Retinal pigment epithelial cell (primary cell): ENCODE data around the gene JAML.
"Not testable (repeated sequence)": the region's sequence is repeated elsewhere in the genome, so short reads cannot be mapped to it uniquely, and the experiment has no call there.

Experiments
- DNase-seq: peaks from one replicate; pipeline ENCODE4 v3.0.0-alpha.2; 2010; ENCODE audit warnings: low read depth
- H3K4me3 ChIP-seq: 2 replicates; pipeline ENCODE4 v1.5.1; 2011; ENCODE audit warnings: mild to moderate bottlenecking, low read length, control low read depth, moderate library complexity
- TF ChIP-seq, protein P1 (sequence below): conservative IDR thresholded peaks from 2 replicates; pipeline ENCODE4 v1.5.1; 2011; ENCODE audit warnings: low read depth, low read length, control low read depth, inconsistent platforms

The JAML gene

DNA sequence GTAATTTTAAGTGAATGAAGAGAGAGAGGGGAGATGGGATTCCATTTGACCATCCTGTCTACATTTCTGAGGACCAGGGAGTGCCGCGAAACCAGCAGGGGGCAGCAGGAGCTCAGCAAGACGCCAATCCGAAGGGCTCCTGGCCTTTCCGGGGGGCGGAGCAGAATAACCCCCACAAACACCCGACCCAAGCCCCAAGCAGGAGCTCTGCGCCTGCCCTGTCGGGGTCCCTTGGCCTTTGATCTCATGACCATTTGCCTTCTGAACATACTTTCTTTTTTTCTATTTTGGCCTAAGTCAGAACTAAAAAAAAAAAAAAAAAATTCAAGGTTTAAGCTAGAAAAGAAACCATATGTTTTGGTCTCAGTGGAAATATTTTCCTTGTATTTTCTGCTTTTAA, 26.4 kb downstream of the JAML start:
- TF ChIP-seq, protein P1, sequence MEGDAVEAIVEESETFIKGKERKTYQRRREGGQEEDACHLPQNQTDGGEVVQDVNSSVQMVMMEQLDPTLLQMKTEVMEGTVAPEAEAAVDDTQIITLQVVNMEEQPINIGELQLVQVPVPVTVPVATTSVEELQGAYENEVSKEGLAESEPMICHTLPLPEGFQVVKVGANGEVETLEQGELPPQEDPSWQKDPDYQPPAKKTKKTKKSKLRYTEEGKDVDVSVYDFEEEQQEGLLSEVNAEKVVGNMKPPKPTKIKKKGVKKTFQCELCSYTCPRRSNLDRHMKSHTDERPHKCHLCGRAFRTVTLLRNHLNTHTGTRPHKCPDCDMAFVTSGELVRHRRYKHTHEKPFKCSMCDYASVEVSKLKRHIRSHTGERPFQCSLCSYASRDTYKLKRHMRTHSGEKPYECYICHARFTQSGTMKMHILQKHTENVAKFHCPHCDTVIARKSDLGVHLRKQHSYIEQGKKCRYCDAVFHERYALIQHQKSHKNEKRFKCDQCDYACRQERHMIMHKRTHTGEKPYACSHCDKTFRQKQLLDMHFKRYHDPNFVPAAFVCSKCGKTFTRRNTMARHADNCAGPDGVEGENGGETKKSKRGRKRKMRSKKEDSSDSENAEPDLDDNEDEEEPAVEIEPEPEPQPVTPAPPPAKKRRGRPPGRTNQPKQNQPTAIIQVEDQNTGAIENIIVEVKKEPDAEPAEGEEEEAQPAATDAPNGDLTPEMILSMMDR = peak; percentile 96
- no peak for DNase-seq
- H3K4me3 ChIP-seq = peak overlapping the region; percentile 5

DNA sequence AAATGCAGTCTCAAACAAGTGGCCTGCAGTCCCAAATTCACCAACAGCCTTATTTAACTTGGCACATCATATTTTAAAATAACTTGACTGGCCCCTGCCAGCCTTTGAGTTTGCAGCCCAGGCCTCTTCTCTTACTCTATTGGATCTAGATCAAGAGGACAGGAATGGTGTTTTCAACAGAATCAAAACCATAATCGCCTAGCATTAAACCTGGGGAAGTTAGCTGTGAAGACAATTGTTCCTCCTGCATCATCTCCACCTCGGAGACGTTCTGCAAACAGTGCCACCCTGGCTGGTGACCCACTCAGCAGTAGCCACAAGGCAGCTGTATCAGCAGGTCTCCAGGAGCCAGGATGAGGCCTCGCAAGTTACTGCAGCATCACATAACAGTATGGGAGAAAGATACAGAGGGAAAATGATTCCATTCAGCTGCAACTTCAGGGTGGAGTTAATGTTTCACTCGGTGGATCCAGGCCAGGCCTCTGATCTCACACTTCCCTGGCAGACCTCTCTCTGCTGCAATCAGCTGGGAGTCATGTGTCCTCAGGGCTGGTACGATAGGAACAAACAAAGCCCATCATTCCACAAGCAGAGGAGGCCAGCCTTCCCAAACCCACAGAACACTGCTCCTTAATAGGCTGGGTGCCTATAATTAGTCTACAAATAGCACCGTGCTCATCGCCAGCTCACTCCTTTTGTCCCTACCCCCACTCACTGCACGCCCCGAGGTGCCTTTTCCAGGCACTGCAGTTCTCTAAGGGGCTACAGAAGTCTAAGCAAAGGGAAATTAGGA, 29.8 kb downstream of the JAML start:
- peak; percentile 82 for DNase-seq
- TF ChIP-seq, protein P1 = no peak
- no peak overlapping the region for H3K4me3 ChIP-seq

DNA sequence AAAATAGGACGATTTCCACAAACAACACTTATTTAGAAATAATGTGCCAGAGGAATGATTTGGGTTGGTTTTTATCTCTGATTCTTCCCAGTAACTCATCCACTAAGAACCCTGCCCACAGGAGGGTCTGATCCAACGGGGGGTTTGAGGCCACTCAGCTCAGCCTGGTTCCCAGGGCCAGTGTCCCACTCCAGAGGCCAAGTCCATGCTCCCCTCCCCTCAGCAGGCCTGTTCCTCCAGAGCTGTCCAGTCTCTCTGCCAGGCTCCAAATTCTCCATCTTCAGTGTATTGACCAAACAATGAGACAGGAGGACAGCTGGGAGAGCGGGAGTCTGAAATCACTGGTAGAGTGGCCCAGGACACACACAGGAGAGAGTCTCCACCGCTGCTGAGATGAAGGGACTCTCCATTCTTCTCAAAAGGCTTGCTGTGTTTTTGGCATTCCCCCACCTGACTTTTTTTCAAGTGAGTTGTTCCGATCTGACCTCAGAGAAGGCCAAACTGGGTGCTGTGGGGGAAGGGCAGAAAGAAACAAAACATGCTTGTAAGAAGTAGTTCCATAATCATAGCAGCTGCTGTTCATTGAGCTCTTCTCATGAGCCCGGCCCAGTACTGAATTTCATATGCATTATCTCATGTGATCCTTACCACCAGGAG, 30.8 kb downstream of the JAML start:
- no peak overlapping the region for H3K4me3 ChIP-seq
- TF ChIP-seq, protein P1 = no peak
- no peak for DNase-seq

DNA sequence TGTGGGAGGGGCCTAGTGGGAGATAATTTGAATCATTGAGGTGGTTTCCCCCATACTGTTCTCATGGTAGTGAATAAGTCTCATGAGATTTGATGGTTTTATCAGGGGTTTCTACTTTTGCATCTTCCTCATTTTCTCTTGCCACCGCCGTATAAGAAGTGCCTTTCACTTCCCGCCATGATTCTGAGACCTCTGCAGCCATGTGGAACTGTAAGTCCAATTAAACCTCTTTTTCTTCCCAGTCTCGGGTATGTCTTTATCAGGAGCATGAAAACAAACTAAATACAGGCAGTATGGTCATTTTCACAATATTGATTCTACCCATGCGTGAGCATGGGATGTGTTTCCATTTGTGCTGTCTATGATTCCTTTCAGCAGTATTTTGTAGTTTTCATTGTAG, 32.0 kb downstream of the JAML start:
- not testable (repeated sequence) for H3K4me3 ChIP-seq

DNA sequence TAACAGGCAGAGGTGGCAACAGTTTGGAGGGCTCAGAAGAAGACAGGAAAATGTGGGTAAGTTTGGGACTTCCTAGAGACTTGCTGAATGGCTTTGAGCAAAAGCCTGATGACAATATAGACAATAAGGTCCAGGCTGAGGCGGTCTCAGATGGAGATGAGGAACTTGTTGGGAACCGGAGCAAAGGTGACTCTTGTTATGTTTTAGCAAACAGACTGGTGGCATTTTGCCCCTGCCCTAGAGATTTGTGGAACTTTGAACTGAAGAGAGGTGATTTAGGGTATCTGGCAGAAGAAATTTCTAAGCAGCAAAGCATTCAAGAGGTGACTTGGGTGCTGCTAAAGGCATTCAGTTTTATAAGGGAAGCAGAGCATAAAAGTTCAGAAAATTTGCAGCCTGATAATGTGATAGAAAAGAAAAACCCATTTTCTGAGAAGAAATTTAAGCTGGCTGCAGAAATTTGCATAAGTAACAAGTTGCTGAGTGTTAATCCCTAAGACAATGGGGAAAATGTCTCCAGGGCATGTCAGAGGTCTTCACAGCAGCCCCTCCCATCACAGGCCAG, 33.8 kb downstream of the JAML start:
- not testable (repeated sequence) for H3K4me3 ChIP-seq, DNase-seq

More for the DNA sequence above, 32.0 kb downstream of the JAML start:
- not testable (repeated sequence) for DNase-seq

DNA sequence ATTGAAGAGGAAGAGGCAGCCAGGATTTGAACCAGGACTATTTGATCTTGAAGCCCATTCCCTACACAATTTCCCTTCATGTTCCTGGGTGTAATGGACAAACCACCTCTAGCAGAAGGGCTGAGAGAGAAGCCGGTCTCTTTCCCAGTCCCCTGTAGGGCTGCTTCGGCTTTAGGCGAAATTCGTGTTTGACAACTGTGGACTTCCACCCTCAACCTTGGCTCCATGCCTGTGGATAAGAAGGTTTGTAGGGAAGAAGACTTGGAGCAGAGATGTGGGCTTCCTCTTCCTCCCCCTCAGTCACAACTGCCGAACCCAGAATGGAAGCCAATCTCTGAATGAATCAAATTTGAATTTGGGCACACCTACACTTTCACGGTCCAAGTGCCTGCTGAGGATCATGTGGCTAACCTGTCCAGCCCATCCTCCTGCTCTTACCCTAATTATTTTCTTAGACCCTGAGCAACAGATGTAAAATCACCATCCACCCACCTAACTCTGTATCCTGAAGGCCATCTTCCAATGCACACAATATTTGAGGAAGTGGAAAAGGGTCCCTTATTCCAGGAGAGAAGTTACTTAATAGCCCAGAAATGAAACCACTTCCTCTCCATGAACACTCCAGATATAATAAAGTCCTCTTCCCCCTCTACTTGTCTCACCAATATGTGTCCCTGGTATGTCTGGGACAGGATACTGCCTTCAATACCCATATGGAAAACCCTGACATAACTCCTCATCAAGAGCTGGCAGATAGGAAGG, 38.3 kb downstream of the JAML start:
- no peak for DNase-seq
- H3K4me3 ChIP-seq = no peak overlapping the region
- TF ChIP-seq, protein P1 = no peak

DNA sequence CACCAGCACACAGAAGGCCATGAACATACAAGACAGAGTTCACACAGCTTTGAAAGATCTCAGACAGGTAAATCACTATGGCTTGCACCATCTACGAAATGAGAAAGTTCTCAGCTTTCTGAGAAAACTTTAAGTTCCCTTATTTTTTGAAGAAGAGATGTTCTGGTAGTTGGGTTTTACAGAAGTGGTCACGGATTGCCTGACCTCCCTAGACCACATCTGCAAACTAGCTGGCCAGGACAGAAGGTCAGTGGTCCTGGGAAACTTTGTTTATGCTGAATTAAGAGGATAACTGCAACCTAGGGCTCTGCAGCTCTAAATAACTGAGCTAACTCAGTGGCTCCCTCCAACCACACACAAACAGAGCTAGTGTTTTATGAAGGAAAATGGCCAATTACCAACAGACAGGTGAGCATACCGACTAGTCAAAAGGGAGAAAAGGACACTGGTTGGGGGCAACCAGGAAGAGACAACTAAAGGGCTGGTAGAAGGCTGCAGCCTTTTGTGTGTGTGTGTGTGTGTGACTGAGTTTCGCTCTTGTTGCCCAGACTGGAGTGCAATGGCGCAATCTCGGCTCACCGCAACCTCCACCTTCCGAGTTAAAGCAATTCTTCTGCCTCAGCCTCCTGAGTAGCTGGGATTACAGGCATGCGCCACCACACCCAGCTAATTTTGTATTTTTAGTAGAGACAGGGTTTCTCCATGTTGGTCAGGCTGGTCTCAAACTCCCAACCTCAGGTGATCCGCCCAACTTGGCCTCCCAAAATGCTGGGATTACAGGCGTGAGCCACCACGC, 39.8 kb downstream of the JAML start:
- TF ChIP-seq, protein P1 = no peak
- H3K4me3 ChIP-seq = no peak overlapping the region
- no peak for DNase-seq

DNA sequence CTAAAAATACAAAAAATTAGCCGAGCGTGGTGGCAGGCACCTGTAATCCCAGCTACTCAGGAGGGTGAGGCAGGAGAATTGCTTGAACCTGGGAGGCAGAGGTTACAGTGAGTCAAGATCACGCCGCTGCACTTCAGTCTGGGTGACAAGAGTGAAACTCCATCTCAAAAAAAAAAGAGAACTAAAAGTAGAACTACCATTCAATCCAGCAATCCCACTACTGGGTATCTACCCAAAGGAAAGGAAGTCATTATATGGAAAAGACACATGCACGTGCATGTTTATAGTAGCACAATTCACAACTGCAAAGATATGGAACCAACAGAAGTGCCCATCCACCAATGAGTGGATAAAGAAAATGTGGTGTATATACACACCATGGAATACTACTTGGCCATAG, 41.1 kb downstream of the JAML start:
- not testable (repeated sequence) for DNase-seq, H3K4me3 ChIP-seq
